SK-N-SH treated with all-trans-retinoic acid at 6 μM for 48 hours (cell line): Measurements from ENCODE around the gene RABGGTB.
"Not testable (repeated sequence)": the region's sequence is repeated elsewhere in the genome, so short reads cannot be mapped to it uniquely, and the experiment has no call there.

ENCODE experiments used
- ATAC-seq: fragments of 200-7000 bp; cut with Tn5 transposase; 3 replicates; pipeline ENCODE4 v1.9.1; 2020; ENCODE audit warnings: mild to moderate bottlenecking, moderate library complexity
- ARNTL ChIP-seq: fragments of 450-650 bp; formaldehyde crosslinking; IDR thresholded peaks from 2 replicates; pipeline ENCODE4 v1.5.0; 2020; ENCODE audit warnings: low read depth, mild to moderate bottlenecking, moderate library complexity, borderline replicate concordance
- CREB5 ChIP-seq: fragments of 250-450 bp; sonication (Bioruptor Pico); IDR thresholded peaks from 2 replicates; pipeline ENCODE4 v1.5.1; 2020; ENCODE audit warnings: low read depth, mild to moderate bottlenecking, moderate library complexity
- CSDC2 ChIP-seq: fragments of 250-450 bp; sonication (Bioruptor Pico); IDR thresholded peaks from 2 replicates; pipeline ENCODE4 v1.5.0; 2020; ENCODE audit warnings: mild to moderate bottlenecking, moderate library complexity
- CSRNP3 ChIP-seq: fragments of 250-450 bp; sonication (Bioruptor Pico); IDR thresholded peaks from 2 replicates; pipeline ENCODE4 v1.5.1; 2021; ENCODE audit warnings: mild to moderate bottlenecking, moderate library complexity
- ESRRG ChIP-seq: fragments of 250-450 bp; sonication (Bioruptor Pico); IDR thresholded peaks from 2 replicates; pipeline ENCODE4 v1.6.1; 2021; ENCODE audit warnings: mild to moderate bottlenecking
- ISL1 ChIP-seq: fragments of 250-450 bp; sonication (Bioruptor Pico); IDR thresholded peaks from 2 replicates; pipeline ENCODE4 v2.1.2; 2022; ENCODE audit warnings: mild to moderate bottlenecking, moderate library complexity
- OSR1 ChIP-seq: fragments of 250-450 bp; sonication (Bioruptor Pico); IDR thresholded peaks from 2 replicates; pipeline ENCODE4 v1.8.0; 2022; ENCODE audit warnings: moderate library complexity, mild to moderate bottlenecking, inconsistent platforms
- PATZ1 ChIP-seq: fragments of 250-450 bp; sonication (Bioruptor Pico); IDR thresholded peaks from 2 replicates; pipeline ENCODE4 v1.8.0; 2020; ENCODE audit warnings: mild to moderate bottlenecking, moderate library complexity, borderline replicate concordance
- POU6F1 ChIP-seq: fragments of 250-450 bp; sonication (Bioruptor Pico); IDR thresholded peaks from 2 replicates; pipeline ENCODE4 v1.8.0; 2021; ENCODE audit warnings: low read depth, mild to moderate bottlenecking, moderate library complexity, borderline replicate concordance
- PPARA ChIP-seq: fragments of 250-450 bp; sonication (Bioruptor Pico); IDR thresholded peaks from 2 replicates; pipeline ENCODE4 v1.5.0; 2020; ENCODE audit warnings: mild to moderate bottlenecking, borderline replicate concordance
- RARB ChIP-seq: fragments of 250-450 bp; sonication (Bioruptor Pico); IDR thresholded peaks from 2 replicates; pipeline ENCODE4 v1.8.0; 2021; ENCODE audit warnings: mild to moderate bottlenecking, moderate library complexity
- SNAI2 ChIP-seq: fragments of 250-450 bp; sonication (Bioruptor Pico); IDR thresholded peaks from 2 replicates; pipeline ENCODE4 v1.5.0; 2020; ENCODE audit warnings: mild to moderate bottlenecking, moderate library complexity
- TCF4 ChIP-seq: fragments of 250-450 bp; sonication (Bioruptor Pico); IDR thresholded peaks from 2 replicates; pipeline ENCODE4 v1.8.0; 2021; ENCODE audit warnings: mild to moderate bottlenecking, moderate library complexity, borderline replicate concordance
- TOX ChIP-seq: fragments of 250-450 bp; sonication (Bioruptor Pico); IDR thresholded peaks from 2 replicates; pipeline ENCODE4 v1.8.0; 2021; ENCODE audit warnings: mild to moderate bottlenecking, moderate library complexity, borderline replicate concordance
- TSHZ2 ChIP-seq: fragments of 250-450 bp; sonication (Bioruptor Pico); IDR thresholded peaks from 2 replicates; pipeline ENCODE4 v1.5.0; 2020; ENCODE audit warnings: mild to moderate bottlenecking, moderate library complexity
- ZC3H10 ChIP-seq: fragments of 250-450 bp; sonication (Bioruptor Pico); IDR thresholded peaks from 2 replicates; pipeline ENCODE4 v1.5.1; 2021; ENCODE audit warnings: mild to moderate bottlenecking, moderate library complexity
- ZFP3 ChIP-seq: fragments of 250-450 bp; sonication (Bioruptor Pico); IDR thresholded peaks from 2 replicates; pipeline ENCODE4 v1.5.0; 2020; ENCODE audit warnings: mild to moderate bottlenecking, moderate library complexity
- ZFP30 ChIP-seq: fragments of 450-650 bp; formaldehyde crosslinking; IDR thresholded peaks from 2 replicates; pipeline ENCODE4 v1.5.0; 2022; ENCODE audit warnings: mild to moderate bottlenecking, moderate library complexity

RABGGTB gene

GRCh38 chr1:75745276-75745675, 40.8 kb upstream of the RABGGTB start (continued):
- no peak for TF ChIP-seq TSHZ2

- ATAC-seq: not testable (repeated sequence)
Observed at GRCh38 chr1:75757210-75757609, 28.8 kb upstream of the RABGGTB start.

GRCh38 chr1:75758543-75758942, 27.5 kb upstream of the RABGGTB start:
- ATAC-seq: not testable (repeated sequence)

- TF ChIP-seq CREB5 (CRISPR knock-in tag): no peak
- TF ChIP-seq ISL1 (CRISPR knock-in tag): no peak
- TF ChIP-seq CSDC2 (CRISPR knock-in tag): no peak
- TF ChIP-seq ESRRG: no peak
- TF ChIP-seq TSHZ2: no peak
- TF ChIP-seq ZC3H10 (CRISPR knock-in tag): no peak
- no peak for TF ChIP-seq ARNTL (CRISPR knock-in tag)
- no peak for TF ChIP-seq ZFP30 (CRISPR knock-in tag)
- no peak for TF ChIP-seq RARB (CRISPR knock-in tag)
- no peak for TF ChIP-seq TOX (CRISPR knock-in tag)
- TF ChIP-seq TCF4 (CRISPR knock-in tag): no peak
- no peak for TF ChIP-seq POU6F1 (CRISPR knock-in tag)
- TF ChIP-seq OSR1 (CRISPR knock-in tag): no peak
- no peak for TF ChIP-seq ZFP3
- no peak for TF ChIP-seq CSRNP3
- TF ChIP-seq SNAI2 (CRISPR knock-in tag): no peak
- TF ChIP-seq PPARA (CRISPR knock-in tag): no peak
- TF ChIP-seq PATZ1: no peak
- ATAC-seq: no peak
Observed at GRCh38 chr1:75764057-75764655, 21.9 kb upstream of the RABGGTB start.
